GM20000 (cell line): ENCODE results near the gene EPHA3.

Source experiments
- DNase-seq: peaks from one replicate; pipeline ENCODE4 v3.0.0; 2012; ENCODE audit warnings: low spot score
- TF ChIP-seq, protein P1 (sequence below): IDR thresholded peaks from 2 replicates; pipeline ENCODE4 v1.5.1; 2012; ENCODE audit warnings: mild to moderate bottlenecking, control low read depth; ENCODE audit errors: extremely low read depth, missing control alignments

EPHA3 gene

GRCh38 chr3:89246326-89246725 is 138.9 kb downstream of the EPHA3 start:
- no peak for DNase-seq
- TF ChIP-seq, protein P1, sequence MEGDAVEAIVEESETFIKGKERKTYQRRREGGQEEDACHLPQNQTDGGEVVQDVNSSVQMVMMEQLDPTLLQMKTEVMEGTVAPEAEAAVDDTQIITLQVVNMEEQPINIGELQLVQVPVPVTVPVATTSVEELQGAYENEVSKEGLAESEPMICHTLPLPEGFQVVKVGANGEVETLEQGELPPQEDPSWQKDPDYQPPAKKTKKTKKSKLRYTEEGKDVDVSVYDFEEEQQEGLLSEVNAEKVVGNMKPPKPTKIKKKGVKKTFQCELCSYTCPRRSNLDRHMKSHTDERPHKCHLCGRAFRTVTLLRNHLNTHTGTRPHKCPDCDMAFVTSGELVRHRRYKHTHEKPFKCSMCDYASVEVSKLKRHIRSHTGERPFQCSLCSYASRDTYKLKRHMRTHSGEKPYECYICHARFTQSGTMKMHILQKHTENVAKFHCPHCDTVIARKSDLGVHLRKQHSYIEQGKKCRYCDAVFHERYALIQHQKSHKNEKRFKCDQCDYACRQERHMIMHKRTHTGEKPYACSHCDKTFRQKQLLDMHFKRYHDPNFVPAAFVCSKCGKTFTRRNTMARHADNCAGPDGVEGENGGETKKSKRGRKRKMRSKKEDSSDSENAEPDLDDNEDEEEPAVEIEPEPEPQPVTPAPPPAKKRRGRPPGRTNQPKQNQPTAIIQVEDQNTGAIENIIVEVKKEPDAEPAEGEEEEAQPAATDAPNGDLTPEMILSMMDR = no peak

DNA sequence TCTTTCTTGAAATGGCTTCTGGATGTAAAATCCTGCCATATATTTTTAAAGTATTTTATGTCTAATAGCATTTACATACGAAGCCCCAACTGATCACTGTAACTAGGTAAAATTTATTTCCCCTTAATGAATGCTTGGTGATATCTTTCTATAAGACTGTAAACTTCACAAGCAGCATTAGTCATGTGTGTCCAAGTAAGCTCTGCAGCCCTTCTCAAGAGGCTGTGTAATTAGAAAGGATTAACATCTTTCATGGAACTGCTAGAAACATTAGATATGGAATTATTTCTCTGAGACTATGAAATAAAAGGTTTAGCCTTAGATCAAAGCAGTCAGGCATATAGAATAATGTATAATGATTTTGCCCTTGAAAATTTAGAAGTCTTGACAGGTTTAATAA is 143.3 kb downstream of the EPHA3 start:
- TF ChIP-seq, protein P1 = no peak
- DNase-seq = no peak

DNA sequence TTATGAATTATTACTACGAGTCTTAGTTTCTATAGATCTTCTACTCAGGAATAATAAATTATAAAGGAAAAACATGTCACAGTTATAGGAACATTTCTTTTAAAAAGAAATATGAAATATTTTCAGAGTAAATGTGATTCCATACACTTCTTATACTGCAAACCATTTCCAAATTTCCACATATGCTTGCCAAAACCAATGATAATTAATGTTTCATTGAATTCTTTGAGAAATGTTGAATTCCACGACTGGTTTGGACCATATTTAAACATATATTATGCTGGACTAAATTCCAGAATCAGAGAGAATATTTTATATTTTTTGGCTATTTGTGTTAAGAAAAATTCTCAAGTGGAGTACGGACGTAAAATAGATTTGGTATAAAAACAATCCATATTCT is 144.6 kb downstream of the EPHA3 start:
- TF ChIP-seq, protein P1 = no peak
- no peak for DNase-seq

DNA sequence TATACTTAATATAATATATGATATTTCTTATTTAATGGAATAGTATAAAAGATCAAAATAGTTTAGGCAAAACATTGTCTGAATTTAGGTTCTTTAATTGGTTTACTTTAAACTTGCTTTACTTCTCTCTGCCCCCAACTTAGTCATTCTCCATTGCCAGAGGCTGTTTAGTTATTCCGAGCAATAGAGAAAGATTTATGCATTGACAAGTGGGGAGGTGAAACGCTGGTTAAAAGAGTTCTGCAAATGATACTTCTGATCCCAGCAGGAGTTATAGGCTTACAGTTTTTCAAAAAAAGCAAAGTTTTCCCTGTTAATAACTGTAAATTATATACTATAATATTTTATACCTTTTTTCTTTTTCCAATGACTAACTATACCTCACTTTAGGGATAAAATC is 145.4 kb downstream of the EPHA3 start:
- no peak for DNase-seq
- TF ChIP-seq, protein P1 = no peak

- DNase-seq = no peak
- TF ChIP-seq, protein P1 = no peak
Observed at GRCh38 chr3:89256395-89256794, 149.0 kb downstream of the EPHA3 start.

GRCh38 chr3:89256882-89257281 is 149.5 kb downstream of the EPHA3 start:
- TF ChIP-seq, protein P1 = no peak
- DNase-seq = no peak

DNA sequence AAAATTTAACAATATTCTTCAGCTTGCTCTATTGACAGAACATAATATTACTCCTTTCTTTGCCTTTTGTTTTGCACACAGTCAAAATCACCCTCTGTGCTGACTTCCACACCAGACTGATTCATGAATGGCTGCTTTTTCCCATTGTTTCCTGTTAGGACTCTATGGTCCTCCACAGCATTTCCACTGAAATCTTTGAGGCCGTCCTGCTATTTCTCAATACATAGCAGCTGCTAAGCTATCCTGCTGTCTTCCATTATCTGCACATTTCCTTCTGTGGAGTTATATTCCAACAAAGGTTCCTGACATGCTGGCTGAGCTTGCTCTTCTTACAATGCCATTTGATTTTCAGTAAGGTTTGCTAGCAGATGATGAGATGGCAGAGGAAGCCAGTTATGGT is 153.3 kb downstream of the EPHA3 start:
- TF ChIP-seq, protein P1 = no peak
- DNase-seq = no peak
